Activated CD8-positive, alpha-beta memory T cell treated with anti-CD3 and anti-CD28 coated beads, Interleukin-2, amount 10 ng/mL, durations not matched to agents 7 days and 5 days (primary cell): Measurements from ENCODE around the gene ACBD4. TPM values are rescaled to one million over a fixed set of nuclear protein-coding genes. Genes with fewer than 3 reads are reported as not detected.

Experiments used
- ATAC-seq: fragments of 150-1000 bp; cut with Tn5 transposase; one replicate; pipeline ENCODE4 v1.10.0; 2021; ENCODE audit warnings: moderate library complexity
- CTCF ChIA-PET: fragments of 350-600 bp; sonication (Branson Sonifier 250); formaldehyde crosslinking; loops from one replicate; lab custom pipeline; 2021; ENCODE audit warnings: antibody characterized with exemption; lab: Charles Lee
- DNase-seq: peaks from one replicate; pipeline ENCODE4 v3.0.0-alpha.2; 2020
- H3K27ac Mint-ChIP-seq: one replicate; pipeline ENCODE4 v1.8.0; 2021; ENCODE audit warnings: mild to moderate bottlenecking, mixed read lengths
- H3K27me3 Mint-ChIP-seq: one replicate; pipeline ENCODE4 v1.8.0; 2021; ENCODE audit warnings: mixed read lengths
- H3K36me3 Mint-ChIP-seq: one replicate; pipeline ENCODE4 v1.8.0; 2021; ENCODE audit warnings: mild to moderate bottlenecking, mixed read lengths
- H3K4me1 Mint-ChIP-seq: one replicate; pipeline ENCODE4 v1.8.0; 2021; ENCODE audit warnings: mixed read lengths
- H3K4me3 Mint-ChIP-seq: one replicate; pipeline ENCODE4 v1.8.0; 2021; ENCODE audit warnings: mild to moderate bottlenecking, moderate library complexity, mixed read lengths
- H3K9me3 Mint-ChIP-seq: one replicate; pipeline ENCODE4 v1.8.0; 2022; ENCODE audit warnings: low read depth, mixed read lengths
- total RNA-seq, 2 experiments: library from RNA; stranded (reverse); gene quantifications; one replicate each; pipeline ENCODE4 v1.2.3, GENCODE V29; 2021

The ACBD4 gene
- total RNA-seq, 2 experiments from 2014 or later, result 14.9 to 20.6 TPM

DNA sequence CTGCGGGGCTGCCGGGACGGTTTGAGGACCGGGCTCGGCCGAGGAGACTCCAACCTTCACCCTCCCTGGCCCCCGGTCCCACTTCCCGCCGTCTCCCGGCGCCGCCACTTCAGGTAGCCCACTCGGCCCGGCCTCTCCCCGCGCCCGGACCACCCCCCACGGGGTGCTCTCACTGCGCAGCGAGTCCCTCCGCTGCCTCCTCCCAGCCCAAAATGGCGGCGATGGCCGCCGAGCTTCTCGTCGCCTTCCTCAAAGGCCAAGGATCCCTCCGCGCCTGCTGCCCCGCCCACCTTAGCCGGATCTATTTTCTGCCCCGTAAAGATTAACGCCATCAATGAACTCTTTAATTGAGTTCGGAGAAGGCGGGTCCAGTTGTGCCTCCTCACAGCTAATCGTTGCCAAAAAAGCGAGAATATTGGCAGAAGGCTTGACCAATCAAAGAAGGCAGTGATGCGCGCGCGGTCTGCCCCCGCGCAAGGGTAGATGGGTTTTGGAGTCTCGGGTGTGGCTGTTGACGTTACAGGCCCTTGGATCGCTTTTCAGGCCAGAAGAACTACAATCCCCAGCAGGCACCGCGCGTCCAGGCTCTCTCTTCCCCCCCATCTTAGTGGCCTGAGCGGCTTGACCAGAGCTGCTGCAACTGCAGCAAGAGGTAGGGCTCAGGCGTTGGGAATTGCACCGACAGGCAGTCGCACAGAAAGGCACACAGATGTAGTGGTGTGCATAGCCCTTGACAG is 26.0 kb downstream of the ACBD4 start, which contains the start of gene HEXIM2:
Gene HEXIM2 (plus strand): TSS at position 588 of the 737 bp plus-strand sequence. CDS start 919 bp downstream, outside the sequence.
- Mint-ChIP-seq H3K4me1 (peaks cover 39% of the 10 kb centered on the region), H3K9me3 (no peaks in the 10 kb centered on the region), H3K27me3 (no peaks in the 10 kb centered on the region), H3K27ac (peak within 1 kb of the TSS; percentile 99), H3K36me3 (peaks cover 16% of the 10 kb centered on the region), H3K4me3 (peak within 1 kb of the TSS; percentile 98)
- ATAC-seq, result peak; percentile 96
- peak; percentile 99 for DNase-seq
- CTCF ChIA-PET, result interaction anchor here (0.7 to 24.7 kb wide), 17 partner anchors 11 to 153 kb away, joined by 3 to 583 read pairs (median 3); partner anchors contain the start of genes ACBD4, HEXIM1 and PLCD3

DNA sequence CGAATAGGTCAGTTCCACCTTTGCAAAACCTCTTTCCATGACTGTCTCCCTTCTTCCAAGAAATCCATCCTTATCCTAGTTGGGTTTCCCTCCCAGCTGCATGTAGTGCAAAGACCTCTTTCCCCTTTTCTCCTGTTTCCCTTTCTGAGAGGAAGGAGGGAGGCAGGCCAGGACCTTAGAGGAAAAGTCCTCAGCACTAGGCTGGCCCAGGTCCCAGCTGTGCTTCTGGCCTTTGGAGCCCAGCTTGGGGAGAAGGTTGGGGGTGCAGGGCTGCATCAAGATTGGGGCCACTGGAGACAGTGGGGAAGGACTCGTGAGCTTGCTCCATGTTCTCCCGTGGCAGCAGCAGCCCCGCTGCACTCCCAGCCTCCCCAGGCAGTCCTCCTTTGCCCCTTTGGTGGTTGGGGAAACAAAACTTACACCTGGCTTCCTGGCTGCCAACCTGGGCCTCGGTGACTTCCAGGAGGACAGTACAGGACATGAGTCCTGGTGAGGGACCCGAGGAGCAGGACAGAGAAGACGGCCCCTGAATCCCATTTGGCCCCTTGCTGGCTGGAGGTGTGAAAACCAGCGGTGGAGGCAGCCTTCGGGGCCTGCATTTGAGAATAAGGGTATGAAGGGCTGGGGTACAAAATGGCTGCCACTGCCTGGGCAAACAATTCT is 26.7 kb downstream of the ACBD4 start:
- H3K4me1 Mint-ChIP-seq, result peaks cover 38% of the 10 kb centered on the region
- H3K27ac Mint-ChIP-seq, result peak overlapping the region; percentile 99
- no peaks in the 10 kb centered on the region for H3K27me3 Mint-ChIP-seq
- no peaks in the 10 kb centered on the region for H3K9me3 Mint-ChIP-seq
- no peak for ATAC-seq
- H3K4me3 Mint-ChIP-seq, result peak overlapping the region; percentile 98
- CTCF ChIA-PET, result interaction anchor here (0.7 to 24.7 kb wide), 12 partner anchors 10 to 152 kb away, joined by 3 to 583 read pairs (median 4); partner anchors contain the start of genes ACBD4, HEXIM1 and PLCD3
- no peak for DNase-seq
- H3K36me3 Mint-ChIP-seq, result peaks cover 17% of the 10 kb centered on the region

DNA sequence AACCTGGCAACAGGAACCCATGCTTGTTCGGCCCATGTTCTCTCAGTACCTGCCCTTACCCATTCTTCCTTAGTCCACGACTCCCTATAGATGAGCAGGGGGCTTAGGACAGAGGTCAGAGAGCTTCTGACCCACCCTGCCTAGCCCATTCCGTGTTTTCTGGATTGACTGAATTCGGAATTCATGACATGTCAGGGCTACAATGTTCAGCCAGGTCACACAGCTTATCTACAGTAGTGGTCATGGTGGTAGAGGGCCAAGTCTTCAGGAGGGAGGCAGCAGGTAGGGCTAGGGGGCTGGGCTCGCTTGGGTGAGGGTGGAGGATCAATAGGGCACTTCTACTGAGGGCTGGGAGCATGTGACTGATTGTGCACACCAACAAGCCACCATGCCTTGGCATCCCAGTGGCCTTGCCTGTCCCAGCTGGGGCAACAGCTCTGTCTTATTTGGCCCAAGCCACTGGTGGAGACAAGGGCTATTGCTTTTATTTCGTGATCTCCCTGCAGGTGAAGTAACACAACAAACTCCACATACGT is 29.3 kb downstream of the ACBD4 start:
- no peaks in the 10 kb centered on the region for H3K27me3 Mint-ChIP-seq
- H3K4me1 Mint-ChIP-seq, result peaks cover 24% of the 10 kb centered on the region
- no peaks in the 10 kb centered on the region for H3K9me3 Mint-ChIP-seq
- ATAC-seq, result no peak
- DNase-seq, result no peak
- H3K27ac Mint-ChIP-seq, result no peak overlapping the region
- CTCF ChIA-PET, result interaction anchor here (1.0 to 24.7 kb wide), 4 partner anchors 8 to 33 kb away, joined by 3 to 583 read pairs (median 124); partner anchors contain the start of genes ACBD4, HEXIM1 and PLCD3
- no peak overlapping the region for H3K4me3 Mint-ChIP-seq
- H3K36me3 Mint-ChIP-seq, result peaks cover 5% of the 10 kb centered on the region

DNA sequence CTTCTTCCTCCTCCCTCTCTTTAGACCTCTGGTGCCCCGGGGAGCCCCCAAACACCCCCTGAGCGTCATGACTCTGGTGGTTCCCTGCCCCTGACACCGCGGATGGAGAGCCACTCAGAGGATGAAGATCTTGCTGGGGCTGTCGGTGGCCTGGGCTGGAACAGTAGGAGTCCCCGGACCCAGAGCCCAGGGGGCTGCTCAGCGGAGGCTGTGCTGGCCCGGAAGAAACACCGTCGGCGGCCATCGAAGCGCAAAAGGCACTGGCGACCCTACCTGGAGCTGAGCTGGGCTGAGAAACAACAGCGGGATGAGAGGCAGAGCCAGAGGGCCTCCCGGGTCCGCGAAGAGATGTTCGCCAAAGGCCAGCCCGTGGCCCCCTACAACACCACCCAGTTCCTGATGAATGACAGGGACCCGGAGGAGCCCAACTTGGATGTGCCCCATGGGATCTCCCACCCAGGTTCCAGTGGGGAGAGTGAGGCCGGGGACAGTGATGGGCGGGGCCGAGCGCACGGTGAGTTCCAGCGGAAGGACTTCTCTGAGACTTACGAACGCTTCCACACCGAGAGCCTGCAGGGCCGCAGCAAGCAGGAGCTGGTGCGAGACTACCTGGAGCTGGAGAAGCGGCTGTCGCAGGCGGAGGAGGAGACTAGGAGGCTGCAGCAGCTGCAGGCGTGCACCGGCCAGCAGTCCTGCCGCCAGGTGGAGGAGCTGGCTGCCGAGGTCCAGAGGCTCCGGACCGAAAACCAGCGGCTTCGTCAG is 33.7 kb downstream of the ACBD4 start:
- no peaks in the 10 kb centered on the region for H3K9me3 Mint-ChIP-seq
- H3K27me3 Mint-ChIP-seq, result no peaks in the 10 kb centered on the region
- ATAC-seq, result no peak
- peaks cover 30% of the 10 kb centered on the region for H3K4me1 Mint-ChIP-seq
- H3K4me3 Mint-ChIP-seq, result no peak overlapping the region
- CTCF ChIA-PET, result interaction anchor here (5.3 to 5.4 kb wide), 2 partner anchors 19 to 34 kb away, joined by 39 to 56 read pairs; partner anchors contain the start of genes ACBD4 and HEXIM1
- no peak overlapping the region for H3K27ac Mint-ChIP-seq
- DNase-seq, result no peak
- H3K36me3 Mint-ChIP-seq, result peaks cover 3% of the 10 kb centered on the region

DNA sequence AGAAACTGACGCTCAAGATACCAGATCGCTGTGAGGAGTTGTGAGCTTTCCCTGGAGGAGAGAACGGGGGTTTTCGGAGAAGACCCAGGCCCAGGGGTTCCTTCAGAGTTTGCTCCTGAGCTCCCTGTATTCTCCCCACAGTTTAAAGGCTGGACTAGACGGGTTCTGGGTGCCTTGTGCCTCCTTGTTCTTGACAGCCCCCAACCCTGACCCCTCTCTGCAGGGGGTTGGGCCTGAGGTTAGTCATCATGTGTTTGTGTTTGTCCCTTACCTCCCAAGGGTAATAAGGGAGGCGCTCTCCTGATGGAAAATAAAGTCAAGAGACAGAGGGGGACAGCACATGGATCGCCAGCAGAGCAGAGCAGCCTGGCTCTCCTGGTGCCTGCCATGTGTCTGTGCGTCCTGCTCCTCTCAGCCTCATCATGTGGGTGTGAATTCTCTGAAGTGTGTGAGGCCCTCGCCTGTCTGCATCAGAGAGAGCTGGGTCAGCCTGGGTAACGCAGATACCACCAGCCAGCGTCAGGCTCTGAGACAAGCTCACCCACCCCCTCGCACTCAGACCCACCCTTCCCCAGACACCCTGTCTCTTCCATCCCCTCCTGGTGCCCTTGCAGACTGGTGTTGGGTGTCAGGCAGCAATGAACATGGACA is 34.9 kb downstream of the ACBD4 start:
- H3K9me3 Mint-ChIP-seq, result no peaks in the 10 kb centered on the region

DNA sequence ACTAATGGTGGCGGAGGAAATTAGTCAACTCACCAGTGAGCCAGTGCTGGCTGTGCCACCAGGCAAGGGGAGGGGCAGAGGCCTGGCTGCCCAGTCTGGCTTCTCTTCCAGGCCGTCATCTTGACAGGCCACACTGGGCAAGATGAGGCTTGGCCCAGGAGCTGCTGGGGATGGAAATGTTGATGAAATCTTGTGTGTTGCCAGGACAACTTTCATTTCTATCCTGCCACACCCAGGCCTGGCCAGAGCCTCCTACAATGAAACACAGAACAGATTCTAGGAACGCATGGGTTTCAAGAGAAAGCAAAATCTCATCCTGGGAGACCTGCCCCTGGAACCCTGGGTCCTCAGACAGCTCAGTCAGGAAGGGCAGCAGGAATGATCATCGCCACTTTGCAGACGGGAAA is 35.4 kb downstream of the ACBD4 start:
- H3K36me3 Mint-ChIP-seq, result peaks cover 3% of the 10 kb centered on the region
- H3K27me3 Mint-ChIP-seq, result no peaks in the 10 kb centered on the region
- no peak overlapping the region for H3K4me3 Mint-ChIP-seq

More for the DNA sequence above, 34.9 kb downstream of the ACBD4 start:
- peaks cover 22% of the 10 kb centered on the region for H3K4me1 Mint-ChIP-seq
- H3K4me3 Mint-ChIP-seq, result no peak overlapping the region
- H3K27me3 Mint-ChIP-seq, result no peaks in the 10 kb centered on the region
- no peak overlapping the region for H3K27ac Mint-ChIP-seq
- DNase-seq, result no peak
- no peak for ATAC-seq
- peaks cover 3% of the 10 kb centered on the region for H3K36me3 Mint-ChIP-seq
- CTCF ChIA-PET, result interaction anchor here (1.2 to 5.4 kb wide), 4 partner anchors 9 to 35 kb away, joined by 3 to 56 read pairs (median 30); partner anchors contain the start of genes ACBD4, HEXIM1 and HEXIM2

DNA sequence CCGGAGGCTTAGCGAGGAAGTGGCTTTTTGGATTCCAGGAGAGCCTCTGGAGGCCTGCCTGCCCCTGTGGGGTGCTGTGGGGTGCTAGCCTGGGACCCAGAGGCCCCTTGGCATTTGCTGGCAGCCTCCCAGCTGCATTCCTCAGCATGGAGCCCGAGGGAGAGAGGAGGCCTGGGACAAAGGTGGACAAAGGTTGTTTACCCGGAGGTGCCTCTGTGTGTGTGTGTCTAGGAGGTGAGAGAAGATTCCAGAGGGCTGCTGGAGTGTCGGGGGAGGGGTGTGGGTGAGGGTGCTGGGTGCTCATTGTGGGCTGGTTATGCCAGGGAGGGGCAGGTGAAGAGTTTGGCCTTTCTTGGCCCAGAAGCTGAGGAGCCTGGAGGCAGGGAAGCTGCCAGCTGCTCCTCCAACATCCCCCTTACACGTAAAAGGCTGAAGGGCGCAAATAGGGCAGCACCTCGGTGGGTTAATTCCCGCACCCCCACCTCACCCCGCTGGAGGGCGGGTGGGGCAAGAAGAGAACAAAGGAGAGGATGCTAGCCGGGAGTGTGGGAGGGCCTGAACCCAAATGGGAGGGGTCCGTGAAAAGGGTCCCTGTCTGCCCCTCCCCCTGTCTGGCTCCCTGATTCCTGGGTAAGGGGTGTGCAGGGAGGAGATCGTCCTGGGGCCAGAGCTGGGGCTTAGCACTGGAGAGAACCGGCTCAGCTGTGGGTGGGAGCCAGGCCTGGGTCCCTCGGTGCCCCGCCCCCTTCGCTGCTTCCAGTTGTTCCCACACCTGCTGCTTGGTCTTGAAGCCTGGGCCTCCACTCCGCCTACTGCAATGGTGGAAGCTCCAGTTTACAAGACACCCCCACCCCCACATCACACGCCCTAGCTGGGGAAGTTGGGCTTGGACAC is 36.1 kb downstream of the ACBD4 start:
- ATAC-seq (no peak), DNase-seq (no peak)
- Mint-ChIP-seq H3K4me3 (no peak overlapping the region), H3K27ac (no peak overlapping the region), H3K36me3 (peaks cover 2% of the 10 kb centered on the region), H3K27me3 (no peaks in the 10 kb centered on the region), H3K4me1 (peaks cover 21% of the 10 kb centered on the region), H3K9me3 (no peaks in the 10 kb centered on the region)
- CTCF ChIA-PET, result interaction anchor here (0.5 to 5.4 kb wide), 10 partner anchors 11 to 64 kb away, joined by 3 to 56 read pairs (median 4); partner anchors contain the start of genes ACBD4, HEXIM1, HEXIM2 and PLCD3

More for the DNA sequence above, 35.4 kb downstream of the ACBD4 start:
- Mint-ChIP-seq H3K4me1 (peaks cover 21% of the 10 kb centered on the region), H3K27ac (no peak overlapping the region), H3K9me3 (no peaks in the 10 kb centered on the region)
- ATAC-seq (no peak), DNase-seq (no peak)
- CTCF ChIA-PET, result interaction anchor here (0.8 to 5.4 kb wide), 6 partner anchors 10 to 47 kb away, joined by 3 to 56 read pairs (median 15); partner anchors contain the start of genes ACBD4, HEXIM1 and HEXIM2

DNA sequence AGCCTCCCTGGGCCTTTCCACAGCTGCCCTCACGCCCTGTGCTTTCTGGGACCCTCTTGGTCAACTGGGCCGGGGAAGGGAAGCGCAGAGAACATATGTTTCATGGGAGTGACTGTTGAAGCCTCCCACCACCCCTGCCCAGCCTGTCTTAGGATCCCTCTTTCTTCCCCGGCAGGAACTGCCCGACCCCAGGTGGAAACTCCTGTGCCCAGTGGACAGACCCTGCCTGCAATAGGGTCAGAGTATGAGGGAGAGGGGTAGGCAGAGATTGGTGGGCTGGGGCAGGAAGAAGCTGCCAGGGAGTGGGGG is 36.7 kb downstream of the ACBD4 start:
- no peak overlapping the region for H3K27ac Mint-ChIP-seq
- H3K9me3 Mint-ChIP-seq, result no peaks in the 10 kb centered on the region
- DNase-seq, result no peak
- CTCF ChIA-PET, result interaction anchor here (0.5 to 5.4 kb wide), 10 partner anchors 11 to 64 kb away, joined by 3 to 56 read pairs (median 7); partner anchors contain the start of genes ACBD4, HEXIM1, HEXIM2 and PLCD3
- ATAC-seq, result no peak
- H3K27me3 Mint-ChIP-seq, result no peaks in the 10 kb centered on the region
- peaks cover 2% of the 10 kb centered on the region for H3K36me3 Mint-ChIP-seq
- no peak overlapping the region for H3K4me3 Mint-ChIP-seq
- peaks cover 21% of the 10 kb centered on the region for H3K4me1 Mint-ChIP-seq

DNA sequence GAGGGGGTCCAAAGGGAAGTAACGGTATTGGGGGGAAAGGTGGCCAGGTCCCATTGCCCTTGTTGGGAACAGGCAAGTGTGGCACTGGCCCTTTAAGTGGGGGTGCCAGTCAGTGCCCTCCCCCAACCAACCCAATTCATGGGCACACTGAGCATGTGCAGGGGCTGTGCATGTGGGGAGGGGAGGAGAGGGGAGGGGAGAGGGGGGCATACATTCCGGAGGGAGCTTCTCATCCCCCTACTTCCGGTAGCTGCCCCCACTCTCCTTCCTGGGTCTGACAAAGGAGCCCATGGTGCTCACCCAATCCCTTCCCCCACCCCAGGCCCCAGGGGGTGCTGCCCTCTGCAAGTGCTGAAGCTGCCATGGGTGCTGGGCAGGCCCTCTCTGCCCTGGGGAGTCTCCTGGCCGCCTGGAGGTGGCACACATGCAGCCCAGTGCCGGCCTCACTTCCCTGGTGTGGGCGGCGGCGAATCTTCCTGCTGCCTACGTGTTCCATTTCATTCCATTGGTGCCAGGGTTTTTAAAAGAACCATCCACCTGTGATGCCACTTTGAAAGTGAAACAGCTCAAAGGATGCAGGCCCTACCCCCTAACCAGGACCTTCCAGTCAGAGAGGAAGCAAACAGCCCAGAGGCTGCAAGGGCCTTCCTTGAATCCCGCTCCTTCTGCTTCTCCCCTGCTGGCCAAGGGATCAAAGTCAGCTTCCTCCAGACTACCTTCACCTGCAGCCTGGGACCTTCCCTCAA is 37.2 kb downstream of the ACBD4 start:
- Mint-ChIP-seq H3K27ac (peak overlapping the region; percentile 89), H3K9me3 (no peaks in the 10 kb centered on the region), H3K27me3 (no peaks in the 10 kb centered on the region), H3K4me1 (peaks cover 21% of the 10 kb centered on the region), H3K4me3 (peak overlapping the region; percentile 48), H3K36me3 (peaks cover 2% of the 10 kb centered on the region)
- CTCF ChIA-PET, result interaction anchor here (0.5 to 5.4 kb wide), 11 partner anchors 8 to 380 kb away, joined by 3 to 56 read pairs (median 4); partner anchors contain the start of genes ACBD4, HEXIM1, HEXIM2 and PLCD3
- peak; percentile 68 for ATAC-seq
- DNase-seq, result peak; percentile 62

DNA sequence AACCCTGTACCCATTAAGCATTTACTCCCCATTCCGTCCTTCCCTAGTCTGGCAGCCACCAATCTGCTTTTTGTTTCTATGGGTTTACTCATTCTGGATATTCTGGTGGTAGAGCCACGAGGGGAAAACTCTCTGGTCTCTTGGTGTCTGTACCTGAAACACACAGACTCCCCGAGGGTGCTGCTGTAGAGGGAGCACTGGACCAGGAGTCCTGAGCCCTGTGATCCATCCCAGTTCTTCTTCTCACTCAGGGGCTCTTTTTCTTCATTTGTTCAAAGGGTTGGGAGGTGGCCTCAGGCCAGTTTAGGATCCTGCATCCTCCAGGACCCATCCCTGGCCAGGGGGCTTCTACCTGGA is 40.2 kb downstream of the ACBD4 start:
- H3K4me1 Mint-ChIP-seq, result peaks cover 18% of the 10 kb centered on the region
- H3K27ac Mint-ChIP-seq, result no peak overlapping the region
- no peaks in the 10 kb centered on the region for H3K9me3 Mint-ChIP-seq
- no peak overlapping the region for H3K4me3 Mint-ChIP-seq
- DNase-seq, result no peak
- no peak for ATAC-seq
- no peaks in the 10 kb centered on the region for H3K36me3 Mint-ChIP-seq
- CTCF ChIA-PET, result interaction anchor here (1.2 to 4.4 kb wide), 5 partner anchors 22 to 41 kb away, joined by 3 to 14 read pairs (median 5); partner anchors contain the start of gene ACBD4
- H3K27me3 Mint-ChIP-seq, result no peaks in the 10 kb centered on the region

DNA sequence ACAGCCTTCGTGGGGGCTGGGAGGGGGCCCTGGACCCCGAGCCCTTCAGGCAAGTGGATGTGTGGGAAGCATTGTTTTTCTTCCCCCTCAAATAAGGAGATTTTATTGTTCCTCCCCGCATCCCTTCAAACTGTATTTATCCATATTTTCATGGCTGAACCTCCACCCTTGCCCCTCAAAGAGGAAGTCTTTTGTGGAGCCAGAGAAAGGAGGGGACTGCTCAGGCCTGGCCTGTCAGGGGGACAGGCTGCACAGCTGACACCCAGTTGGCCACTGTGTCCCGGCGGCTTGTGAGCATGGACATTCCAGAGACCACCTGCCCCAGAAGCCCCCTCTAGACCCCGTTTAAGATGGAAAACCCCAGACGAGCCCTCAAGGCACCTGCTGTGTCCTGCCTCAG is 42.1 kb downstream of the ACBD4 start:
- ATAC-seq, result no peak
- no peaks in the 10 kb centered on the region for H3K9me3 Mint-ChIP-seq
- DNase-seq, result no peak
- peaks cover 6% of the 10 kb centered on the region for H3K4me1 Mint-ChIP-seq
- H3K36me3 Mint-ChIP-seq, result no peaks in the 10 kb centered on the region
- CTCF ChIA-PET, result interaction anchor here (1.9 to 4.4 kb wide), 2 partner anchors 20 to 42 kb away, joined by 11 to 14 read pairs; partner anchors contain the start of gene ACBD4
- H3K4me3 Mint-ChIP-seq, result no peak overlapping the region
- no peak overlapping the region for H3K27ac Mint-ChIP-seq
- no peaks in the 10 kb centered on the region for H3K27me3 Mint-ChIP-seq
